Hepatocyte (in vitro differentiated cells): ENCODE data around the gene CKB. TPM values are rescaled to one million over a fixed set of nuclear protein-coding genes. Genes with fewer than 3 reads are reported as not detected.

ENCODE experiments used
- DNase-seq: peaks from one replicate; pipeline ENCODE4 v3.0.0-alpha.2; 2016; ENCODE audit warnings: low spot score
- H2AFZ ChIP-seq: fragments of 200-600 bp; sonication (generic); 2 replicates; pipeline ENCODE4 v1.6.0; 2016; ENCODE audit warnings: antibody characterized with exemption, mild to moderate bottlenecking
- H3K27ac ChIP-seq: fragments of 200-600 bp; sonication (generic); 2 replicates; pipeline ENCODE4 v1.5.1; 2016; ENCODE audit warnings: mild to moderate bottlenecking
- H3K27me3 ChIP-seq: fragments of 200-600 bp; sonication (generic); 2 replicates; pipeline ENCODE4 v1.6.1; 2016
- H3K36me3 ChIP-seq: fragments of 200-600 bp; sonication (generic); replicated peaks from 2 replicates; pipeline ENCODE4 v1.5.1; 2016; ENCODE audit warnings: low read depth; ENCODE audit not compliant: insufficient read depth
- H3K4me1 ChIP-seq: fragments of 200-600 bp; sonication (generic); 2 replicates; pipeline ENCODE4 v1.5.1; 2016; ENCODE audit warnings: mild to moderate bottlenecking, moderate library complexity; ENCODE audit not compliant: insufficient read depth
- H3K4me2 ChIP-seq: fragments of 200-600 bp; sonication (generic); 2 replicates; pipeline ENCODE4 v1.6.0; 2016
- H3K4me3 ChIP-seq: fragments of 200-600 bp; sonication (generic); 2 replicates; pipeline ENCODE4 v1.5.1; 2016; ENCODE audit warnings: mild to moderate bottlenecking
- H3K79me2 ChIP-seq: fragments of 200-600 bp; sonication (generic); 2 replicates; pipeline ENCODE4 v1.6.0; 2017; ENCODE audit warnings: mild to moderate bottlenecking
- H3K9me2 ChIP-seq: fragments of 200-600 bp; sonication (generic); replicated peaks from 2 replicates; pipeline ENCODE4 v1.6.0; 2017; ENCODE audit warnings: mild to moderate bottlenecking; ENCODE audit not compliant: insufficient read depth
- H3K9me3 ChIP-seq: fragments of 200-600 bp; sonication (generic); 2 replicates; pipeline ENCODE4 v1.5.1; 2016; ENCODE audit warnings: low read depth, mild to moderate bottlenecking
- H4K20me1 ChIP-seq: fragments of 200-600 bp; sonication (generic); 2 replicates; pipeline ENCODE4 v1.6.0; 2016; ENCODE audit warnings: mild to moderate bottlenecking; ENCODE audit not compliant: insufficient read depth, poor library complexity, severe bottlenecking
- CTCF ChIP-seq: fragments of 200-600 bp; sonication (generic); IDR thresholded peaks from 2 replicates; pipeline ENCODE4 v1.5.1; 2016; ENCODE audit warnings: antibody characterized with exemption, mild to moderate bottlenecking; ENCODE audit not compliant: poor library complexity
- EZH2 ChIP-seq: fragments of 200-600 bp; sonication (generic); IDR thresholded peaks from 2 replicates; pipeline ENCODE4 v1.6.1; 2016; ENCODE audit warnings: antibody characterized with exemption, mild to moderate bottlenecking, borderline replicate concordance
- EZH2phosphoT487 ChIP-seq: fragments of 200-600 bp; sonication (generic); IDR thresholded peaks from one replicate; pipeline ENCODE4 v1.6.1; 2018; ENCODE audit warnings: antibody characterized with exemption, mild to moderate bottlenecking, low read depth, moderate library complexity; ENCODE audit not compliant: unreplicated experiment, severe bottlenecking
- WGBS: methylation state at CpG from one replicate; pipeline ENCODE4 v1.1.6; 2016; ENCODE audit warnings: low lambda C conversion rate; ENCODE audit errors: missing lambda C conversion rate; 5-methylcytosine and 5-hydroxymethylcytosine counted together
- polyA plus RNA-seq: library from polyadenylated mRNA; unstranded; fragments of >200 nt; fragmentation: Nextera tagmentation; extraction: Ambion mirVana; gene quantifications from 2 replicates; pipeline ENCODE4 v1.2.1, GENCODE V29; 2016
- total RNA-seq: library from RNA; depleted of rRNA; stranded (reverse); fragments of >200 nt; gene quantifications from 2 replicates; pipeline ENCODE4 v1.2.3, GENCODE V29; 2014

Gene CKB
- total and polyA plus RNA-seq, 2 experiments from 2014 or later, result 682 to 2,829 TPM

GRCh38 chr14:103562179-103562428, 39.5 kb upstream of the CKB start:
- Histone ChIP-seq H3K4me1 (peaks cover 17% of the 10 kb centered on the region), H2AFZ (peak overlapping the region; percentile 92)

GRCh38 chr14:103561381-103562178, 39.0 kb upstream of the CKB start:
- no peaks in the 10 kb centered on the region for H3K27me3 ChIP-seq
- TF ChIP-seq EZH2phosphoT487, result no peak
- TF ChIP-seq CTCF, result no peak
- TF ChIP-seq EZH2, result no peak
- peaks cover 17% of the 10 kb centered on the region for H3K4me1 ChIP-seq
- peak; percentile 55 for DNase-seq
- H3K79me2 ChIP-seq, result peaks cover 95% of the 10 kb centered on the region
- peak overlapping the region; percentile 100 for H3K27ac ChIP-seq
- H4K20me1 ChIP-seq, result peaks cover 36% of the 10 kb centered on the region
- 4% methylated on average over 36 of the region's 36 CpGs for WGBS
- no peaks in the 10 kb centered on the region for H3K36me3 ChIP-seq
- H3K4me2 ChIP-seq, result peak overlapping the region; percentile 98
- no peaks in the 10 kb centered on the region for H3K9me3 ChIP-seq
- H3K9me2 ChIP-seq, result no peaks in the 10 kb centered on the region
- H2AFZ ChIP-seq, result peak overlapping the region; percentile 92
- peak overlapping the region; percentile 100 for H3K4me3 ChIP-seq

More at GRCh38 chr14:103562179-103562428, 39.5 kb upstream of the CKB start:
- no peaks in the 10 kb centered on the region for H3K9me3 ChIP-seq
- WGBS, result 1% methylated on average over 16 of the region's 25 CpGs
- peaks cover 36% of the 10 kb centered on the region for H4K20me1 ChIP-seq
- peaks cover 95% of the 10 kb centered on the region for H3K79me2 ChIP-seq
- H3K36me3 ChIP-seq, result no peaks in the 10 kb centered on the region
- peak; percentile 70 for DNase-seq
- peak overlapping the region; percentile 98 for H3K4me2 ChIP-seq
- H3K9me2 ChIP-seq, result no peaks in the 10 kb centered on the region
- peak overlapping the region; percentile 100 for H3K27ac ChIP-seq
- TF ChIP-seq CTCF (no peak), EZH2 (no peak), EZH2phosphoT487 (no peak)
- H3K27me3 ChIP-seq, result no peaks in the 10 kb centered on the region
- peak overlapping the region; percentile 100 for H3K4me3 ChIP-seq

GRCh38 chr14:103560691-103561090, 38.1 kb upstream of the CKB start:
- Histone ChIP-seq H4K20me1 (peaks cover 35% of the 10 kb centered on the region), H2AFZ (no peak overlapping the region), H3K36me3 (no peaks in the 10 kb centered on the region), H3K27ac (peak overlapping the region; percentile 100), H3K4me1 (peaks cover 17% of the 10 kb centered on the region), H3K27me3 (no peaks in the 10 kb centered on the region), H3K9me2 (no peaks in the 10 kb centered on the region), H3K4me2 (peak overlapping the region; percentile 98), H3K4me3 (peak overlapping the region; percentile 100), H3K9me3 (no peaks in the 10 kb centered on the region), H3K79me2 (peaks cover 92% of the 10 kb centered on the region)
- WGBS, result 93% methylated on average over 8 of the region's 8 CpGs
- DNase-seq, result no peak
- no peak for TF ChIP-seq EZH2

GRCh38 chr14:103559766-103560165, 37.1 kb upstream of the CKB start:
- WGBS, result 98% methylated on average over 9 of the region's 9 CpGs
- Histone ChIP-seq H3K36me3 (no peaks in the 10 kb centered on the region), H3K27ac (no peak overlapping the region)

More at GRCh38 chr14:103559766-103560165, 37.1 kb upstream of the CKB start:
- H4K20me1 ChIP-seq, result peaks cover 35% of the 10 kb centered on the region
- TF ChIP-seq EZH2phosphoT487 (no peak), EZH2 (no peak), CTCF (no peak)
- H3K9me3 ChIP-seq, result no peaks in the 10 kb centered on the region
- no peak for DNase-seq
- H3K27me3 ChIP-seq, result no peaks in the 10 kb centered on the region
- H3K4me3 ChIP-seq, result no peak overlapping the region
- no peak overlapping the region for H3K4me2 ChIP-seq
- H3K4me1 ChIP-seq, result peaks cover 17% of the 10 kb centered on the region
- peaks cover 89% of the 10 kb centered on the region for H3K79me2 ChIP-seq
- no peak overlapping the region for H2AFZ ChIP-seq
- no peaks in the 10 kb centered on the region for H3K9me2 ChIP-seq
